AG09319 (cell line): Measurements from ENCODE around the gene ZDHHC20.

ENCODE experiments used
- DNase-seq: peaks from one replicate; pipeline ENCODE4 v3.0.0-alpha.2; 2010; ENCODE audit warnings: low read depth; ENCODE audit errors: extremely low read depth
- TF ChIP-seq, protein P1 (sequence below): IDR thresholded peaks from 2 replicates; pipeline ENCODE4 v1.5.1; 2011; ENCODE audit warnings: low read depth, mild to moderate bottlenecking, inconsistent platforms, low read length, moderate library complexity

The ZDHHC20 gene

GRCh38 chr13:21436582-21436981, 22.5 kb downstream of the ZDHHC20 start:
- no peak for DNase-seq
- TF ChIP-seq, protein P1, sequence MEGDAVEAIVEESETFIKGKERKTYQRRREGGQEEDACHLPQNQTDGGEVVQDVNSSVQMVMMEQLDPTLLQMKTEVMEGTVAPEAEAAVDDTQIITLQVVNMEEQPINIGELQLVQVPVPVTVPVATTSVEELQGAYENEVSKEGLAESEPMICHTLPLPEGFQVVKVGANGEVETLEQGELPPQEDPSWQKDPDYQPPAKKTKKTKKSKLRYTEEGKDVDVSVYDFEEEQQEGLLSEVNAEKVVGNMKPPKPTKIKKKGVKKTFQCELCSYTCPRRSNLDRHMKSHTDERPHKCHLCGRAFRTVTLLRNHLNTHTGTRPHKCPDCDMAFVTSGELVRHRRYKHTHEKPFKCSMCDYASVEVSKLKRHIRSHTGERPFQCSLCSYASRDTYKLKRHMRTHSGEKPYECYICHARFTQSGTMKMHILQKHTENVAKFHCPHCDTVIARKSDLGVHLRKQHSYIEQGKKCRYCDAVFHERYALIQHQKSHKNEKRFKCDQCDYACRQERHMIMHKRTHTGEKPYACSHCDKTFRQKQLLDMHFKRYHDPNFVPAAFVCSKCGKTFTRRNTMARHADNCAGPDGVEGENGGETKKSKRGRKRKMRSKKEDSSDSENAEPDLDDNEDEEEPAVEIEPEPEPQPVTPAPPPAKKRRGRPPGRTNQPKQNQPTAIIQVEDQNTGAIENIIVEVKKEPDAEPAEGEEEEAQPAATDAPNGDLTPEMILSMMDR = no peak

DNA sequence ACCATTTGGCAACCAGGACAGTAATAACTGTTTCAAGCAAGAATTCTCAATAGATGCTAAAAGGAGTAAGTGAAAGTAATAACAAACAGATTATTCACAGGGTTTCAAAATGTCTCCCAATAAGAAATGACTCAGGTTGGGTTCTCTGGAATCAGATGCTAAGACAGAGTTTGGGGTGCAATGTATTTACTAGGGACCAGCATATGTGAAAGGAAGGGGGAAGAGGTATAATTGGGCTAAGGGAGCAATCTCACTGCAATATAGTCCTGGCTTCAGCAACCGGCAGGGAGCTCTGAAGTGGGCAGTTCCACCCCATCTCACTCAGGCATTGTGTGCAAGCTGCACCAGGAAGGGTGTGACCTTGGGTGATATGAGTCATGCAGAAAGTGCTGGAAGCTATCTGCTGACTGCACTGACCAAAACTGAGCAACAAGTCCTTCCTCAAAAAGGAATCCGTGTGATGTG, 23.4 kb downstream of the ZDHHC20 start:
- DNase-seq = peak; percentile 65
- TF ChIP-seq, protein P1 = no peak

- TF ChIP-seq, protein P1 = no peak
Measured at GRCh38 chr13:21435231-21435630, 23.9 kb downstream of the ZDHHC20 start.

DNA sequence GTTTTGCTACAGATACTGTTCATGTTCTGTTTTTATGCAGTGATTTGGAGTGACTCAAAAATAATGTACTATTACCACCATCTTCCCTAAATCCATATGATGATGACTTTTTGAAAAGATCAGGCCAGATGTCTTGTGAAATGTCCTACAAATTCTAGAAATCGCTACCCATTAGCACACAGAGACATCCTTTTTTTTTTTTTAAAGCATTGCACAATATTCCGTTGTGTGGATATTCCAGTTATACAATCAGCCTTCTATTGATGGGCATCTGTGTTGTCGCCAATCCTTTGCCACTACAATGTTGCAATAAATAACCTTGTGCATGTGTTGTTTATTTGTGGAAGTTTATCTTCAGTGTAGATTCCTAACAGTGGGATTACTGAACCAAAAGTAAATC, 24.5 kb downstream of the ZDHHC20 start:
- TF ChIP-seq, protein P1 = no peak
- no peak for DNase-seq

More at GRCh38 chr13:21435231-21435630, 23.9 kb downstream of the ZDHHC20 start:
- no peak for DNase-seq

GRCh38 chr13:21429211-21429610, 29.9 kb downstream of the ZDHHC20 start:
- DNase-seq = no peak
- TF ChIP-seq, protein P1 = no peak

DNA sequence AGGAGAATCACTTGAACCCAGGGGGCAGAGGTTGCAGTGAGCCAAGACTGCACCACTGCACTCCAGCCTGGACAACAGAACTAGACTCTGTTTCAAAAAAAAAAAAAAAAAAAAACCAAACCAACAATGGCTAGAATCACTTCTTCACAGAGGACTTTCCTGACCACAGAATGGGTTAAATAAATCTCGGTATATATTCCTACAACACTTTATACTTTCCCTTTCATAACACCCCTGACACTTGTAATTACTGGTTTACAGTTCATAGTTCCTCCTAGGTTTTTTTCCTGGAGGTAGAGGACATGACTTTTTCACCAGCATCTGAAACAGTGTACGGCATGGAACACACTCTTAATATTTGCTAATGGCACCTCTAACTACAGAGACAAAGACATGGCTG, 31.4 kb downstream of the ZDHHC20 start:
- TF ChIP-seq, protein P1 = no peak
- DNase-seq = no peak

DNA sequence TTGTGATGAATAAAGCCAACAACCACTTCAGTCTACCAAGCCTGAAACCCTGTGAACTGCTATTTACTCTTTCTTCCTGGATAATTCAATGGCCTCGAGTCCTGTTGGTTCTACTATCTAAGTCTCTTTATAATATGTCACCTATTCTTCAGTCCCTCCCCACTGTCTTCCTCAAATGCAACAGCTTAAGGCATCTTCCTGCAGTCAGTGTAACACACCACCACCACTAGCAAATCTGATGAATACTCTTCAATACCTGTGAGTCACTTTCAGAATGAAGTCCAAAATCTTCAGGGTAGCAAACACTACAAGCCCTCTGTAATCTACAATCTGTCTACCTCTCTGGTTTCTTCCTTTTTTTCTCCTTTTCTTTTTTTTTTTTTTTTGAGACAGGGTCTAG, 32.9 kb downstream of the ZDHHC20 start:
- TF ChIP-seq, protein P1 = no peak

More for the DNA sequence above, 32.9 kb downstream of the ZDHHC20 start:
- DNase-seq = no peak
